Suprapubic skin (tissue), 4 donors: ENCODE results near the gene RXRA. TPM values are rescaled to one million over a fixed set of nuclear protein-coding genes. Genes with fewer than 3 reads are reported as not detected.

Experiments
- DNase-seq, 2 donors: peaks; one replicate each; pipeline ENCODE4 v3.0.0-alpha.2; 2019; ENCODE audit warnings: low spot score in 2 of 2
- H3K27ac ChIP-seq: fragments of 200-600 bp; sonication (generic); one replicate; pipeline ENCODE4 v1.5.1; 2019
- H3K27me3 ChIP-seq: fragments of 200-600 bp; sonication (generic); one replicate; pipeline ENCODE4 v1.5.1; 2019
- H3K36me3 ChIP-seq: fragments of 200-600 bp; sonication (generic); one replicate; pipeline ENCODE4 v1.5.1; 2019
- H3K4me1 ChIP-seq: fragments of 200-600 bp; sonication (generic); one replicate; pipeline ENCODE4 v1.5.1; 2019
- H3K4me3 ChIP-seq: fragments of 200-600 bp; sonication (generic); one replicate; pipeline ENCODE4 v1.5.1; 2019; ENCODE audit warnings: mild to moderate bottlenecking
- H3K9me3 ChIP-seq: fragments of 200-600 bp; sonication (generic); one replicate; pipeline ENCODE4 v1.5.1; 2019
- EP300 ChIP-seq: sonication (generic); formaldehyde crosslinking; IDR thresholded peaks from one replicate; pipeline ENCODE4 v1.6.1; 2017; ENCODE audit warnings: antibody characterized with exemption
- POLR2A ChIP-seq, 2 donors: fragments of 450-650 bp; IDR thresholded peaks; one replicate each; pipeline ENCODE4 v1.6.1; 2017; ENCODE audit warnings: antibody characterized with exemption in 2 of 2, mild to moderate bottlenecking in 2 of 2, moderate library complexity in 2 of 2
- POLR2AphosphoS5 ChIP-seq, 3 donors: sonication (generic); formaldehyde crosslinking; IDR thresholded peaks; one replicate each; pipeline ENCODE4 v1.6.1; 2017; ENCODE audit warnings: antibody characterized with exemption in 3 of 3
- WGBS: methylation state at CpG from one replicate; pipeline ENCODE4 v1.1.5; 2018; 5-methylcytosine and 5-hydroxymethylcytosine counted together
- total RNA-seq, 4 donors: library from RNA; depleted of rRNA; stranded (reverse); fragments of >200 nt; gene quantifications; one replicate each; pipeline ENCODE4 v1.1.0, GENCODE V29; 2016
- TF ChIP-seq, protein P1 (sequence below), 2 donors: fragments of 200-600 bp in 1 of 2; fragments of 450-650 bp in 1 of 2; sonication (generic) in 1 of 2; IDR thresholded peaks; one replicate each; pipeline ENCODE4 v1.5.1; 2016 to 2019; ENCODE audit warnings: antibody characterized with exemption in 2 of 2, mild to moderate bottlenecking in 1 of 2, moderate library complexity in 1 of 2

RXRA gene
- total RNA-seq, 4 donors from 2014 or later, result 165 to 240 (median 185) TPM

DNA sequence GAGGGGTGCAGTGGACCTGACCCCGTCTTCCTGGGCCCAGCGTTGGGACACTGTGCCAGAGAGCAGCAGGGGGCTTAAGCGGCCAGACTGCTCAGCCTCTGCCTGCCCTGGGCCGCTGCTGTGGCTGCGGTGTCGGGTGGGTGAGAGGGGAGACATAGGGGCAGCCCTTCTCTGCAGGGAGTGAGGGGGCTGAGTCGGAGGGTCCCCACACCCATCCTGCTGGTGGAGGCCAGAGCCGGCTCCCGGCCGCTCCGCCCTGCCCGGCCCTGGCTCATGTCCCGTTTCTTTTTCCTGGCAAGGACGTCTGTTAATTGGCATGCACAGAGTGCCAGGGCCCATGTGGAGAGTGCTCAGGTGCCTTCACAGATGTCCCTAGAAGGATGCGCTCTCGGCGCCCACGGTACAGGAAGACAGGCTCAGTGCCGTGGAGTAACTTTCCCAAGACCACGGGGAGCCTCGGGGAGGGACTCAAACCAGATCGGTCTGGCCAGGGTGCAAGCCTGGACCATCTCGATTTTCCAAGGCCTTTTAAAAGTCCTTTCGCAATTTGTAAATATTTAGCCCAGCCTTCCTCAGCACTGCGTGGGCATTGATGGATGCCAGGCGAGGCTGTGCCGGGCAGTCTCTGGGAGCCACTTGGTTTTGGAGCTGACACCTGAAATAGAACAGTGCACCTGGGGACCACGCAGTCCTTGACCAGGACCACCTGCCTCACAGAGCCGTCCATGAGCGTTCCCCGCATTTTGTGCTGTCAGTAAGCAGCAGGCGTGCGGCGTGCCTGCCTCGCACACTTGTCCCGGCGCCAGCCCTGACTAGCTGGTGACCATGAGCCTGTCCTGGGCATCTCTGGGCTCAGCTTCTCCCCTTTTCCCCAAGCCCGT lies 60.9 kb downstream of the RXRA start:
- 69% methylated on average over 24 of the region's 38 CpGs for WGBS
- Histone ChIP-seq H3K27me3 (no peaks in the 10 kb centered on the region), H3K36me3 (no peaks in the 10 kb centered on the region), H3K9me3 (no peaks in the 10 kb centered on the region), H3K4me1 (peaks cover 100% of the 10 kb centered on the region), H3K4me3 (no peak overlapping the region), H3K27ac (peak overlapping the region; percentile 33)
- TF ChIP-seq EP300, result no peak
- TF ChIP-seq, protein P1, sequence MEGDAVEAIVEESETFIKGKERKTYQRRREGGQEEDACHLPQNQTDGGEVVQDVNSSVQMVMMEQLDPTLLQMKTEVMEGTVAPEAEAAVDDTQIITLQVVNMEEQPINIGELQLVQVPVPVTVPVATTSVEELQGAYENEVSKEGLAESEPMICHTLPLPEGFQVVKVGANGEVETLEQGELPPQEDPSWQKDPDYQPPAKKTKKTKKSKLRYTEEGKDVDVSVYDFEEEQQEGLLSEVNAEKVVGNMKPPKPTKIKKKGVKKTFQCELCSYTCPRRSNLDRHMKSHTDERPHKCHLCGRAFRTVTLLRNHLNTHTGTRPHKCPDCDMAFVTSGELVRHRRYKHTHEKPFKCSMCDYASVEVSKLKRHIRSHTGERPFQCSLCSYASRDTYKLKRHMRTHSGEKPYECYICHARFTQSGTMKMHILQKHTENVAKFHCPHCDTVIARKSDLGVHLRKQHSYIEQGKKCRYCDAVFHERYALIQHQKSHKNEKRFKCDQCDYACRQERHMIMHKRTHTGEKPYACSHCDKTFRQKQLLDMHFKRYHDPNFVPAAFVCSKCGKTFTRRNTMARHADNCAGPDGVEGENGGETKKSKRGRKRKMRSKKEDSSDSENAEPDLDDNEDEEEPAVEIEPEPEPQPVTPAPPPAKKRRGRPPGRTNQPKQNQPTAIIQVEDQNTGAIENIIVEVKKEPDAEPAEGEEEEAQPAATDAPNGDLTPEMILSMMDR (IDR thresholded peaks at IDR 0.05), result no peak
- TF ChIP-seq POLR2AphosphoS5 (IDR thresholded peaks at IDR 0.05), result no peak
- TF ChIP-seq POLR2A (IDR thresholded peaks at IDR 0.05), result no peak
- no peak for DNase-seq

DNA sequence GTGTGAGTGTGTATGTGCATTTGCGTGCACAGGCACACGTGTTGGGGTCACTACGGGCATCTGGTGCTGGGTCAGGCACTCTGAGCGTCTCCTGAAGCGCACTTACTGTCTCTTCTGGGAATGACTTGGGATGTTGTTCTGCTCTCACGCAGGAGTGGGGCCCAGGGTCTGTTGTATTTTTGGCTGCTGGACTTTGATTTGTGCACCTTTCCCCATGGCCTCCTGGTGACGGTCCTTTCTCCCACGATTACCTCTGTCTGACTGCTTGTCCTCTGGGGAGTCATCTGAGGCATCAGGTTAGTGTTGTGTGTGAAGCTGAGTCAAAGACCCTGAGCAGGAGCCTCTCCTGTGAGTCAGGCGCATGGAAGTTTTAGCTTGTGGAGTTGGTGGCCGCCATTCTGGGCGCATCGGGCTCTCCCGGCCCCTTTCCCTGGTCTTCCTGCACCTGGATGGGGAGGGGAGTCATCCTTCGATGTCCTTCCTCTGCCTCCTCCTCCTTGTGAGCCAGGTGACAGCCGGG lies 62.1 kb downstream of the RXRA start:
- TF ChIP-seq EP300 (no peak), POLR2AphosphoS5 (IDR thresholded peaks at IDR 0.05) (no peak), POLR2A (IDR thresholded peaks at IDR 0.05) (no peak)
- TF ChIP-seq, protein P1 (IDR thresholded peaks at IDR 0.05), result no peak
- no peaks in the 10 kb centered on the region for H3K9me3 ChIP-seq
- WGBS, result 83% methylated on average over 11 of the region's 15 CpGs
- no peaks in the 10 kb centered on the region for H3K27me3 ChIP-seq
- no peak for DNase-seq
- H3K4me3 ChIP-seq, result no peak overlapping the region
- H3K36me3 ChIP-seq, result no peaks in the 10 kb centered on the region
- peaks cover 100% of the 10 kb centered on the region for H3K4me1 ChIP-seq
- H3K27ac ChIP-seq, result no peak overlapping the region

DNA sequence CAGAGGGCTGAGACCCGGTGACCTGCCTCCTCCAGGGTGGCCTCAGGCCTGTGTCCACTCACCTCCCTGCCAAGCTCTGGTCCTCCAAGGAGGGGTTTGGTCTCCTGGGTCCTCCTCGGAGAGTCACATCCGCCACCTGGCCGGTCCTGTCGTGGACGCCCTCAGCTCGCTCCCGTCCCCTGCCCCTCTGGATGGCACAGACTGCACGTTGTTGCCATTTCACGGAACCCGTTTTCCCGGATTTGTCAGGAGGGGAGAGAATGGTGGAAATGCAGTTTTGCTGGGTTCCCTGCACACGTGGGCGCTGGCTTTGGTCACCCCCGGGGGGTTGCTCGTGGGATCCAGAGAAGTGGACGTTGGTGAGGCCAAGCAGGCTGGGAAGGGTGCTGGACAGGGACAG lies 62.7 kb downstream of the RXRA start:
- H3K27me3 ChIP-seq, result no peaks in the 10 kb centered on the region
- no peaks in the 10 kb centered on the region for H3K36me3 ChIP-seq
- H3K4me1 ChIP-seq, result peaks cover 94% of the 10 kb centered on the region
- no peak for DNase-seq
- no peaks in the 10 kb centered on the region for H3K9me3 ChIP-seq
- H3K4me3 ChIP-seq, result no peak overlapping the region
- no peak overlapping the region for H3K27ac ChIP-seq
- WGBS, result 78% methylated on average over 9 of the region's 17 CpGs
- no peak for TF ChIP-seq POLR2A (IDR thresholded peaks at IDR 0.05)

DNA sequence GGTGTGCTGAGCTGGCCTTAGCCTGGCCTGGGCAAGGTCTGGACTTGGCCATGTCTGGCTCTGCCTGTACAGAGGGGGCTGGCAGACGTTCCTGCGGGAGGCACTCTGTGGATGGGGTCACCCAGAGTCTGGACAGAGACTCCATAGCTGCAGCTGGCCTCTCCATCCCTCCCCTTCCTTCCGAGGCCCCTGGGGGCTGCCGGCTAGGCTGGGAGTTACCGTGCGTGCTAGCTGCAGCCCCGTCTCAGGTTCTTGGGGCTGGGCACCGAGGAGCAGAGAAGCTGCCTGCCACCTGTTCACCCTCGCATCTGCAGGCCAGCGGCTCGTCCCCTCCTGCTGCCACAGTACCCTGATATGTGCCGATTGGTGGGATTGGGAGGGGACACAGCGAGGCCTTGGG lies 63.4 kb downstream of the RXRA start:
- Histone ChIP-seq H3K36me3 (no peaks in the 10 kb centered on the region), H3K27me3 (no peaks in the 10 kb centered on the region), H3K27ac (no peak overlapping the region), H3K4me3 (no peak overlapping the region), H3K4me1 (peaks cover 93% of the 10 kb centered on the region), H3K9me3 (no peaks in the 10 kb centered on the region)
- TF ChIP-seq, protein P1 (IDR thresholded peaks at IDR 0.05), result no peak
- TF ChIP-seq POLR2A (IDR thresholded peaks at IDR 0.05) (no peak), EP300 (no peak)
- DNase-seq, result no peak
- 84% methylated on average over 4 of the region's 13 CpGs for WGBS

DNA sequence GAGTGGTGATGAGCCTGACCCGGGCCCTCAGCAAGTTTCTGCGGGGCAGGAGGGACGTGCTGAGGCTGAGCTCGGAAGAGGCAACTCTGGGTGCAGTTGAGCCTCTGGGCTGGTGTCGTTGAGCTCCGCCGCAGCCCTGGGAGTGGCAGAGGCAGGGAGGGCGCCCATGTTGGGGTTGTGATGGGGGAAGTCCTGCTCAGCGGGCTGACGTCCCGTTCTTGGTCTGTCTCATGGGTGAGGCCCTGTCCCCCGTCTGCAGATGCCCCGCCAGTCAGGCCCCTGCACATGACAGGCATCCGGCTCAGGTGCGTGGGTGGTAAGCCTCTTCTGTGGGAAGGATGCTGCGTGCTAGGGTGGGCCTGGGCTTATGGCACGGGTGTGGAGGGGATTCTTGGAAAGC lies 64.3 kb downstream of the RXRA start:
- no peak for TF ChIP-seq POLR2AphosphoS5 (IDR thresholded peaks at IDR 0.05)
- TF ChIP-seq, protein P1 (IDR thresholded peaks at IDR 0.05), result no peak
- TF ChIP-seq EP300, result no peak
- TF ChIP-seq POLR2A (IDR thresholded peaks at IDR 0.05), result no peak
- Histone ChIP-seq H3K4me3 (peak overlapping the region; percentile 6), H3K4me1 (peaks cover 93% of the 10 kb centered on the region), H3K27ac (peak overlapping the region; percentile 6), H3K9me3 (no peaks in the 10 kb centered on the region), H3K27me3 (no peaks in the 10 kb centered on the region), H3K36me3 (no peaks in the 10 kb centered on the region)
- 52% methylated on average over 8 of the region's 17 CpGs for WGBS
- no peak for DNase-seq
